Activated B cell treated with CpG ODN at 0.5 μM for 24 hours (primary cell): ENCODE data around the gene MRM2. TPM values are rescaled to one million over a fixed set of nuclear protein-coding genes. Genes with fewer than 3 reads are reported as not detected.

Experiments used
- ATAC-seq: fragments of 200-7000 bp; cut with Tn5 transposase; one replicate; pipeline ENCODE4 v1.10.0; 2021; ENCODE audit warnings: low read depth, mild to moderate bottlenecking, moderate library complexity
- CTCF ChIA-PET: fragments of 350-600 bp; sonication (Branson Sonifier 250); formaldehyde crosslinking; loops from one replicate; lab custom pipeline; 2021; ENCODE audit warnings: antibody characterized with exemption; lab: Charles Lee
- POLR2A ChIA-PET: fragments of 350-600 bp; sonication (Branson Sonifier 250); formaldehyde crosslinking; loops from one replicate; lab custom pipeline; 2021; ENCODE audit warnings: antibody characterized with exemption; lab: Charles Lee
- DNase-seq: peaks from one replicate; pipeline ENCODE4 v3.0.0; 2022
- H3K27ac Mint-ChIP-seq: one replicate; pipeline ENCODE4 v1.8.0; 2020; ENCODE audit warnings: mixed read lengths
- H3K27me3 Mint-ChIP-seq: one replicate; pipeline ENCODE4 v1.8.0; 2021; ENCODE audit warnings: mixed read lengths
- H3K36me3 Mint-ChIP-seq: one replicate; pipeline ENCODE4 v1.8.0; 2021; ENCODE audit warnings: low read depth, mixed read lengths
- H3K4me1 Mint-ChIP-seq: one replicate; pipeline ENCODE4 v1.8.0; 2021; ENCODE audit warnings: mixed read lengths
- H3K4me3 Mint-ChIP-seq: one replicate; pipeline ENCODE4 v1.8.0; 2020; ENCODE audit warnings: mild to moderate bottlenecking, mixed read lengths
- H3K9me3 Mint-ChIP-seq: one replicate; pipeline ENCODE4 v1.8.0; 2020; ENCODE audit warnings: mixed read lengths
- intact Hi-C: fragments of 100-400 bp; cut with micrococcal nuclease; formaldehyde crosslinking; loops from one replicate; pipeline ENCODE4 v1.15.1; 2024
- total RNA-seq: library from RNA; stranded (reverse); gene quantifications from 2 replicates; pipeline ENCODE4 v1.2.3, GENCODE V29; 2022
- TF ChIP-seq, protein P1 (sequence below): fragments of 200-600 bp; IDR thresholded peaks from one replicate; pipeline ENCODE4 v1.8.0; 2022; ENCODE audit warnings: antibody characterized with exemption, mild to moderate bottlenecking

MRM2 gene
- 35.3 and 36.5 TPM in 2 replicates for total RNA-seq

DNA sequence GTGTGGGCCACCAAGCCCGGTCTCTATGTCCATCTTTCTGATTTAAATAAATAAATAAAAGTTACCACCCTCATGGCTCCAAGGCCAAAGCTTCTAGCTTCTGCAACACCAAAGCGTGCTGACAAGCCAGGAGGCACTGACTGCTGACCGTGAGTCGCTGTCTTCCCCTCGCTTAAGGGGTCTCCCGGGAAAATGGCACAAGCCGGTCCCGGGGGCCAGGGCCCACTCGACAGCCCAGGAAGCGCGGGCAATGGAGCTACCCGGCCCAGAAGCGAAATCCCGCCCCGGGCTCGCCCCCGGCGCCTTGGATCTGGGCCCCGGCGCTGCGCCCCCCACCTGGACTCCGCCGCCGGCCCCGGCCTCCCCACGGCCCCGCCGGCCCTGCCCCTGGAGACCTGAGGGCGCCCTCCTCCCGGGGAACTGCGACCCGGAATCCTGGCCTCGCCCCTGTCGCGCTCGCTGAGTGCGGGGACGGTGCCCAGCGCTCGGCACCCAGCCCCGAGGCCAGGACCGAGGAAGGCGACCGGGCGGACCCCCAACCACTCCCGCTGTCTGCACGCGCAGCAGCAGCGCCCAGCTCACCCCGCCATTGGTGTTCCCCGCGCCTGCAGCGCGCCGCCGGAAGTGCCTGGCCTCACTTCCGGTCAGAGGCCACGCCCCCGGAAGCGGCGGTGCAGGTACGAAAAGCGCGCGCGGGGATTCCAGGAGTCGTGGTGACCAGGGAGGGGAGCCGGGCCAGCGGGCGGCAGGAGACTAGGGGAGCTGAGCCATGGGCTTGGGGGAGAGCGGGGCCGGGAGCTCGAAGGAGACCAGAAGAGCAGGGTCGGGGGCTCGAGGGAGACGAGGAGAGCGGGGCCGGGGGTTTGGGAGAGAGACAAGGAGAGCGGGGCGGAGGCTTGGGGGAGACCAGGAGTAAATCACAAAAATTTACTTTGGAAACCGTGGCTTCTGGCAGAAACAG, at the start of gene MRM2, which contains the start of gene NUDT1:
Gene MRM2, minus strand, starts transcription at position 626 of the 961 bp plus-strand sequence. Its CDS starts 36 bp downstream, at position 590.
Gene NUDT1, plus strand, starts transcription at position 647 of the 961 bp plus-strand sequence. CDS start 2,349 bp downstream, outside the sequence.
- intact Hi-C loops = loop anchor here (1.0 kb wide), 2 partner anchors 10 to 19 kb away; partner anchors contain the start of gene MAD1L1
- H3K4me3 Mint-ChIP-seq = peak within 1 kb of the TSS; percentile 90
- peak within 1 kb of the TSS; percentile 89 for H3K27ac Mint-ChIP-seq
- peaks cover 71% of the 10 kb centered on the region for H3K4me1 Mint-ChIP-seq
- peak; percentile 25 for ATAC-seq
- H3K9me3 Mint-ChIP-seq = no peaks in the 10 kb centered on the region
- POLR2A ChIA-PET = interaction anchor here (0.5 to 3.1 kb wide), 13 partner anchors 9 to 729 kb away, joined by 3 to 24 read pairs (median 5); partner anchors contain the start of genes MAD1L1 and SNX8
- peak; percentile 73 for DNase-seq
- peaks cover 31% of the 10 kb centered on the region for H3K36me3 Mint-ChIP-seq
- TF ChIP-seq, protein P1, sequence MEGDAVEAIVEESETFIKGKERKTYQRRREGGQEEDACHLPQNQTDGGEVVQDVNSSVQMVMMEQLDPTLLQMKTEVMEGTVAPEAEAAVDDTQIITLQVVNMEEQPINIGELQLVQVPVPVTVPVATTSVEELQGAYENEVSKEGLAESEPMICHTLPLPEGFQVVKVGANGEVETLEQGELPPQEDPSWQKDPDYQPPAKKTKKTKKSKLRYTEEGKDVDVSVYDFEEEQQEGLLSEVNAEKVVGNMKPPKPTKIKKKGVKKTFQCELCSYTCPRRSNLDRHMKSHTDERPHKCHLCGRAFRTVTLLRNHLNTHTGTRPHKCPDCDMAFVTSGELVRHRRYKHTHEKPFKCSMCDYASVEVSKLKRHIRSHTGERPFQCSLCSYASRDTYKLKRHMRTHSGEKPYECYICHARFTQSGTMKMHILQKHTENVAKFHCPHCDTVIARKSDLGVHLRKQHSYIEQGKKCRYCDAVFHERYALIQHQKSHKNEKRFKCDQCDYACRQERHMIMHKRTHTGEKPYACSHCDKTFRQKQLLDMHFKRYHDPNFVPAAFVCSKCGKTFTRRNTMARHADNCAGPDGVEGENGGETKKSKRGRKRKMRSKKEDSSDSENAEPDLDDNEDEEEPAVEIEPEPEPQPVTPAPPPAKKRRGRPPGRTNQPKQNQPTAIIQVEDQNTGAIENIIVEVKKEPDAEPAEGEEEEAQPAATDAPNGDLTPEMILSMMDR = no peak
- H3K27me3 Mint-ChIP-seq = no peaks in the 10 kb centered on the region
- CTCF ChIA-PET = interaction anchor here (1.7 to 6.3 kb wide), 2 partner anchors 9 to 106 kb away, joined by 5 to 35 read pairs; partner anchors contain the start of gene MAD1L1

DNA sequence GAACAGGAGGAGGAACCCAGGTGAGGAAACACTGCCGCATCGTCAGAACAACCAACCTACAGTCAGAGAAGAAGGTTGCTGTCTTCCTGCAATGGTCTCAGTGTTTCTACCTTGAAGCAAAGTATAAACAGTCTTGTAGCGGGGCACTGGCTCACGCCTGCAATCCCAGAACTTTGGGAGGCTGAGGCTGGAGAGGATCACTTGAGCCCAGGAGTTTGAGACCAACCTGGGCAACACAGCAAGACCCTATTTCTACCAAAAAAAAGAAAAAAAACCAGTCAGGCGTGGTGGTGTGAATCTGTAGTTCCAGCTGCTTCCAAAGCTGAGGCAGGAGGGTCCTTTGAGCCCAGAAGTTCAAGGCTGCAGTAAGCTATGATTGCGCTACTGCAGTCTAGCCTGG, 48.9 kb upstream of the MRM2 start:
- ChIA-PET POLR2A (no interaction called here), CTCF (no interaction called here)
- DNase-seq (no peak), ATAC-seq (no peak)
- H3K9me3 Mint-ChIP-seq = no peaks in the 10 kb centered on the region
- peaks cover 22% of the 10 kb centered on the region for H3K36me3 Mint-ChIP-seq
- H3K27ac Mint-ChIP-seq = peak overlapping the region; percentile 74
- H3K4me1 Mint-ChIP-seq = peaks cover 50% of the 10 kb centered on the region
- H3K4me3 Mint-ChIP-seq = no peak overlapping the region
- intact Hi-C loops = no loop called here
- H3K27me3 Mint-ChIP-seq = no peaks in the 10 kb centered on the region
- TF ChIP-seq, protein P1 = no peak

DNA sequence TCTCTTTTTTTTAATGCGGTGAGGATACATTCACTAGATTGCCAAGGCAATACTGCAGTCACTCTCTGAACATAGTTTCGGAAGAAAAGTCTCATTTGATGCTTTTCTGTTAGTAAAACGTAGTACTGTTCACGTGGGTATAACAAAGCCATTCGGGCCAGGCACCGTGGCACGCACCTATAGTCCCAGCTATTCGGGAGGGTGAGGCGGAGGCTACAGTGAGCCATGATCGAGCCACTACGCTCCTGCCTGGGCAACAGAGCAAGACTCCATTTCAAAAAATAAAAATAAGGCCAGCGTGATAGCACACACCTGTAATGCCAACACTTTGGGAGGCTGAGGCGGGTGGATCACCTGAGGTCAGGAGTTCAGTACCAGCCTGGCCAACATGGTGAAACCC, 47.6 kb upstream of the MRM2 start:
- no peak for DNase-seq
- no peak for ATAC-seq
- Mint-ChIP-seq H3K27me3 (no peaks in the 10 kb centered on the region), H3K27ac (peak overlapping the region; percentile 97), H3K9me3 (no peaks in the 10 kb centered on the region), H3K36me3 (peaks cover 21% of the 10 kb centered on the region), H3K4me1 (peaks cover 50% of the 10 kb centered on the region), H3K4me3 (peak overlapping the region; percentile 5)
- POLR2A ChIA-PET = interaction anchor here (2.4 to 3.6 kb wide), 3 partner anchors 9 to 28 kb away, joined by 7 to 32 read pairs (median 31); partner anchors contain the start of gene SNX8
- TF ChIP-seq, protein P1 = no peak
- intact Hi-C loops = no loop called here
- CTCF ChIA-PET = no interaction called here

DNA sequence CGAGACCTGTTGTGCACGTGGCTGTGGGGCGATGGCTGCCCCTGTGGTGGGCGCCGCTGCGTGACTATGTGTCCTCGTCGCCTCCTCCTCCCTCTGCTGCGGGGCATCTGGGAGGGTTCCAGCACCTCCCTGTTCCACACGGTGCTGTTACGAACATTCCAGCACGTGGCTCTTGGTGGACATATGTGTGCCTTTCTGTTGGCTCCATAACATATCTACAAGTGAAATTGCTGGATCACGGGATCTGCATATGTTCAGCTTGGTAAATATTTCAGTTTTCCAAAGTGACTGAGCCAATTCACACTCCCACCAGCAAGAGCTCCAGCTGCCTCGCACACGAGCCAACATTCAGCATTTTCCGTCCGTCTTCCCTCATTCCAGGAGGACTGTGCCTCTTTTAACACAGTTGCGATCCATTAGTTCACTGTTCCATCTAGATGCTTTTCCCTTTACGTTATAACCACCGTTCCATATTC, 47.1 kb upstream of the MRM2 start:
- no peaks in the 10 kb centered on the region for H3K27me3 Mint-ChIP-seq
- ChIA-PET CTCF (interaction anchor here (0.7 to 1.0 kb wide), 4 partner anchors 10 to 80 kb away, joined by 3 to 4 read pairs (median 4); no protein-coding TSS in a partner anchor), POLR2A (interaction anchor here (0.8 to 3.6 kb wide), 7 partner anchors 9 to 52 kb away, joined by 3 to 32 read pairs (median 8); partner anchors contain the start of gene SNX8)
- H3K4me3 Mint-ChIP-seq = peak overlapping the region; percentile 5
- TF ChIP-seq, protein P1 = no peak
- DNase-seq (no peak), ATAC-seq (no peak)
- peak overlapping the region; percentile 97 for H3K27ac Mint-ChIP-seq
- no peaks in the 10 kb centered on the region for H3K9me3 Mint-ChIP-seq
- intact Hi-C loops = no loop called here
- H3K36me3 Mint-ChIP-seq = peaks cover 24% of the 10 kb centered on the region
- peaks cover 49% of the 10 kb centered on the region for H3K4me1 Mint-ChIP-seq
